DND-41 (cell line): ENCODE measurements around the gene VWA3B.

Experiments used
- ATAC-seq: fragments of 200-7000 bp; cut with Tn5 transposase; 3 replicates; pipeline ENCODE4 v1.9.1; 2021; ENCODE audit warnings: low read depth; ENCODE audit not compliant: insufficient read depth
- DNase-seq: peaks from one replicate; pipeline ENCODE4 v3.0.0-alpha.2; 2020
- H2AFZ ChIP-seq: 2 replicates; pipeline ENCODE4 v1.6.0; 2012; ENCODE audit warnings: low read depth, low read length
- H3K27ac ChIP-seq: 2 replicates; pipeline ENCODE4 v1.5.1; 2012; ENCODE audit warnings: low read length, inconsistent platforms
- H3K27me3 ChIP-seq: fragments of 200-600 bp; sonication (generic); 2 replicates; pipeline ENCODE4 v1.6.0; 2012; ENCODE audit warnings: low read length, mild to moderate bottlenecking, inconsistent platforms; ENCODE audit not compliant: insufficient read depth, poor library complexity
- H3K36me3 ChIP-seq: 2 replicates; pipeline ENCODE4 v1.5.1; 2012; ENCODE audit warnings: low read length, inconsistent platforms; ENCODE audit not compliant: insufficient read depth
- H3K4me1 ChIP-seq: 2 replicates; pipeline ENCODE4 v1.5.1; 2012; ENCODE audit warnings: mild to moderate bottlenecking, low read length; ENCODE audit not compliant: insufficient read depth
- H3K4me2 ChIP-seq: 2 replicates; pipeline ENCODE4 v1.6.0; 2012; ENCODE audit warnings: mild to moderate bottlenecking, moderate library complexity, low read length, inconsistent platforms; ENCODE audit not compliant: insufficient read depth
- H3K4me3 ChIP-seq, 2 experiments: fragments of 200-600 bp in 1 of 2; shearing (Covaris generic) in 1 of 2; 2 replicates each; pipeline ENCODE4 v1.5.1; 2012 to 2016; ENCODE audit warnings: inconsistent platforms in 2 of 2, low read length in 2 of 2, mild to moderate bottlenecking in 2 of 2, low read depth in 1 of 2, moderate library complexity in 1 of 2
- H3K79me2 ChIP-seq: 2 replicates; pipeline ENCODE4 v1.6.0; 2012; ENCODE audit warnings: low read length, inconsistent platforms; ENCODE audit not compliant: insufficient read depth
- H3K9ac ChIP-seq: 2 replicates; pipeline ENCODE4 v1.6.0; 2012; ENCODE audit warnings: low read depth, mild to moderate bottlenecking, inconsistent platforms, low read length, moderate library complexity
- H3K9me3 ChIP-seq: 2 replicates; pipeline ENCODE4 v1.5.1; 2012; ENCODE audit warnings: low read length, moderate library complexity, mild to moderate bottlenecking, inconsistent platforms; ENCODE audit not compliant: insufficient read depth, severe bottlenecking
- H4K20me1 ChIP-seq: 2 replicates; pipeline ENCODE4 v1.6.0; 2012; ENCODE audit warnings: low read length; ENCODE audit not compliant: insufficient read depth
- CTCF ChIP-seq: IDR thresholded peaks from 2 replicates; pipeline ENCODE4 v1.5.1; 2012; ENCODE audit warnings: borderline replicate concordance, low read length, moderate library complexity, mild to moderate bottlenecking; ENCODE audit not compliant: poor library complexity, severe bottlenecking; ENCODE audit errors: extremely low read depth
- EZH2 ChIP-seq: IDR thresholded peaks from 3 replicates; pipeline ENCODE4 v1.6.1; 2012; ENCODE audit warnings: borderline replicate concordance, low read depth, mild to moderate bottlenecking, moderate library complexity, low read length, inconsistent platforms; ENCODE audit not compliant: severe bottlenecking

The VWA3B gene

GRCh38 chr2:98188351-98189046 is 101.5 kb downstream of the VWA3B start:
- Histone ChIP-seq H3K79me2 (no peaks in the 10 kb centered on the region), H2AFZ (no peak overlapping the region), H3K36me3 (no peaks in the 10 kb centered on the region), H3K4me1 (no peaks in the 10 kb centered on the region), H3K27me3 (peaks cover 24% of the 10 kb centered on the region), H3K4me2 (no peak overlapping the region), H3K9ac (no peak overlapping the region), H3K9me3 (no peaks in the 10 kb centered on the region), H3K27ac (no peak overlapping the region), H4K20me1 (no peaks in the 10 kb centered on the region), H3K4me3 (no peak overlapping the region)
- ATAC-seq (no peak), DNase-seq (no peak)
- no peak for TF ChIP-seq CTCF
- no peak for TF ChIP-seq EZH2

- Histone ChIP-seq H2AFZ (no peak overlapping the region), H3K4me1 (no peaks in the 10 kb centered on the region), H3K27me3 (peaks cover 15% of the 10 kb centered on the region), H3K27ac (no peak overlapping the region), H3K9ac (no peak overlapping the region), H3K4me3 (no peak overlapping the region), H3K79me2 (no peaks in the 10 kb centered on the region), H3K36me3 (no peaks in the 10 kb centered on the region), H3K4me2 (no peak overlapping the region), H4K20me1 (no peaks in the 10 kb centered on the region), H3K9me3 (no peaks in the 10 kb centered on the region)
- no peak for ATAC-seq
- no peak for DNase-seq
- TF ChIP-seq EZH2 = no peak
Measured at GRCh38 chr2:98191883-98192282, 104.9 kb downstream of the VWA3B start.

DNA sequence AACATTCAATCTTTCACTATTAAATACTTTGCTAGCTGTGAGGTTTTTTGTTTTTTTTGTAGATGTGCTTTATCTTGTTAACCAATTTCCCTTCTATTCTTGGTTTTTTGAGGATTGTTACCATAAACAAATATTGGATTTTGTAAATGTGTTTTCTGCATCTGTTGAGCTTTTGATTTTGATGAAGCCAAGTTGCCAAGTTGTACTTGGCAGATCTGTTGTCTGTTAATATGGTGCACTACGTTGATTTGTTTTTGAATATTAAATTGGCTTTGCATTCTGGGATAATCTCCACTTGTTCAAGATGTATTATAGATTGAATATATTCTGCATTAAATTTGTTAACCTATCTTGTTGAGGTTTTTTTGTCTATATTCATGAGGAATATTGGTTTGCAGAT is 114.6 kb downstream of the VWA3B start:
- Histone ChIP-seq H3K4me1 (no peaks in the 10 kb centered on the region), H3K79me2 (no peaks in the 10 kb centered on the region), H3K9ac (no peak overlapping the region), H3K9me3 (no peaks in the 10 kb centered on the region), H3K27ac (no peak overlapping the region), H3K4me2 (no peak overlapping the region), H3K4me3 (no peak overlapping the region), H3K36me3 (no peaks in the 10 kb centered on the region), H2AFZ (no peak overlapping the region), H3K27me3 (no peaks in the 10 kb centered on the region), H4K20me1 (no peaks in the 10 kb centered on the region)
- no peak for TF ChIP-seq EZH2
- no peak for TF ChIP-seq CTCF
- no peak for DNase-seq
- no peak for ATAC-seq

DNA sequence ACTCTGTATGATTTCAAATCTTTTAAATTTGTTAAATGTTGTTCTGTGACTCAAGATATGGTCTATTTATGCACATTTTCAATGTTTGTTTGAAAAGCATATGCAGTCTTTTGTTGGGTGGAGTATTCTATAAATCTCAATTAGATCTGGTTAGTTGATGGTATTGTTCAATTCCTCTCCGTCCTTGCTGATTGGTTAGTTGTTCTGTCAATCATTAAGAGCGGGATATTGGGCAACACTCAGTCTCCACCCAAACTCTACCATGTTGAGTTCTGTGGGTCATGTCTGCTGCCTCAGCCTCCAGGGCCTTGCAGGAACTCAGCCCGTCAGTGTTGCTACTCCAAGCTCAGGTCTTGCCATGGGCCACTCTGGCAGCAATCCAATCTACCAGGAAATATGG is 118.9 kb downstream of the VWA3B start:
- H3K79me2 ChIP-seq = no peaks in the 10 kb centered on the region
- H3K4me2 ChIP-seq = no peak overlapping the region
- no peak overlapping the region for H3K4me3 ChIP-seq
- no peaks in the 10 kb centered on the region for H3K9me3 ChIP-seq
- H4K20me1 ChIP-seq = no peaks in the 10 kb centered on the region
- no peaks in the 10 kb centered on the region for H3K36me3 ChIP-seq
- no peak overlapping the region for H3K9ac ChIP-seq
- DNase-seq (no peak), ATAC-seq (no peak)
- TF ChIP-seq EZH2 = no peak
- no peak for TF ChIP-seq CTCF
- peaks cover 12% of the 10 kb centered on the region for H3K27me3 ChIP-seq
- no peaks in the 10 kb centered on the region for H3K4me1 ChIP-seq
- no peak overlapping the region for H3K27ac ChIP-seq
- H2AFZ ChIP-seq = no peak overlapping the region
